ENCODE data around the gene RASSF1.

The RASSF1 gene

DNA sequence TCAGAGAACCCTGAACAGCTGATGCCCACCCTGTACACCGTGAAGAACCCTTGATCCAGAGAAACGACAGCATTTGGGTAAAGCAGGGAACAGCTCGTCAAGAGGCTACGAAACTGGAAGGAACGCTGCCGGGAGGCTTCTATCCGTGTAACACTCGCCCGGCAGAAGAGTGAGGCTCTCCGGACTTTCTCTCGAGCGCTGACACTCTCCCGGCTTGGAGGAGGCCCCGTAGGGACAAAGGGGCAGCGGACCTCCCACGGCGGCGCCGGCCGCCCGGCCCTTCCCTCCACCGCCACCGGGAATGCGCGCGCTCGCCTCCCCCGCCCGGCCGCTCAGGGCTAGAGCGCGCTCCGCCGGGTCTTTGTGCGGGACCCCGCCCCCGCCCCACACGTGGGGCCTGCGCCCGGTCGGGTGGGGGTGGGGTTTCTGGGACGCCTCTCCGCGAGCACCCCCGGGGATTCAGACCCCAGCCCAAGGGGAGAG is 19.7 kb downstream of the RASSF1 start:
- peak; percentile 66 for DNase-seq (ENCODE audit: low read depth, low spot score)
- TF ChIP-seq, protein P1, sequence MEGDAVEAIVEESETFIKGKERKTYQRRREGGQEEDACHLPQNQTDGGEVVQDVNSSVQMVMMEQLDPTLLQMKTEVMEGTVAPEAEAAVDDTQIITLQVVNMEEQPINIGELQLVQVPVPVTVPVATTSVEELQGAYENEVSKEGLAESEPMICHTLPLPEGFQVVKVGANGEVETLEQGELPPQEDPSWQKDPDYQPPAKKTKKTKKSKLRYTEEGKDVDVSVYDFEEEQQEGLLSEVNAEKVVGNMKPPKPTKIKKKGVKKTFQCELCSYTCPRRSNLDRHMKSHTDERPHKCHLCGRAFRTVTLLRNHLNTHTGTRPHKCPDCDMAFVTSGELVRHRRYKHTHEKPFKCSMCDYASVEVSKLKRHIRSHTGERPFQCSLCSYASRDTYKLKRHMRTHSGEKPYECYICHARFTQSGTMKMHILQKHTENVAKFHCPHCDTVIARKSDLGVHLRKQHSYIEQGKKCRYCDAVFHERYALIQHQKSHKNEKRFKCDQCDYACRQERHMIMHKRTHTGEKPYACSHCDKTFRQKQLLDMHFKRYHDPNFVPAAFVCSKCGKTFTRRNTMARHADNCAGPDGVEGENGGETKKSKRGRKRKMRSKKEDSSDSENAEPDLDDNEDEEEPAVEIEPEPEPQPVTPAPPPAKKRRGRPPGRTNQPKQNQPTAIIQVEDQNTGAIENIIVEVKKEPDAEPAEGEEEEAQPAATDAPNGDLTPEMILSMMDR (IDR thresholded peaks at IDR 0.05; ENCODE audit: low read depth, low read length): no peak
- in situ Hi-C loops (cut with HindIII; ENCODE audit: low sequenced_read_pairs): no loop called here
- peak overlapping the region; percentile 70 for H3K4me3 ChIP-seq (ENCODE audit: low read depth, low read length)

DNA sequence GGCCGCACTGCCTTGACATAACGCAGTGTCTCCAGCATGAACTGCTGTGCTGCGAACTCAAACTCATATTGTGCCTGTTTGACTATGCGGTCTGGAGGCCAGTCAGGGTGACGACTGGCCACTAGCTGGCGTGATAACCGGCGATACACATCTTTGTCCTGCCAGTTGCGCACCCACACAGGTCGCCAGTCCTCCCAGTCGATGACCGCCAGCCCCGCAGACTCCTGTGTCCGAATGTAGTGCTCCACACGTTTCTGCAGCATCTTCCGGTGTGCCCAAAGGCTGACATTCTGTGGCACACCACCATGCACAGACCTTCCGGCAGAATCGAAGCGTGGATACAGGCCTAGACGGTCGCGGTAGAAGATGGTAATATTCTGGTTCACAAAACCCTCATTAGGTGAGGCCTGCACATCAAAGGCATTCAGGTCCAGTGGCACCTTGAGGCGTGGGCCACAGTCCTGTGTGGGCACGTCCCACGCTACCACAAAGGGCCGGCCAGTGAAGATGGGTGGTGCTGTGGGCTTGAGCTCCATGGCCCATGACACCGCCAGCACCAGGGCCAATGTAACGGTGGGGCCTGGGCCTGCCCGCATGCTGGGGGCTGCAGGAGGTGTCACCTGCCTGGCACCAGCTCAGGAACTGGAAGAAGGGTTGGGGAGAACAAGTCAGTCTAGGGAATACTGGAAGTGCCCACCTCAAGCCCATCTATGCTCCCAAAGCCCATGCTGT is 20.6 kb downstream of the RASSF1 start:
- TF ChIP-seq, protein P1 (IDR thresholded peaks at IDR 0.05; ENCODE audit: low read depth, low read length): no peak
- no peak for DNase-seq (ENCODE audit: low read depth, low spot score)
- in situ Hi-C loops (cut with HindIII; ENCODE audit: low sequenced_read_pairs): no loop called here
- peak overlapping the region; percentile 70 for H3K4me3 ChIP-seq (ENCODE audit: low read depth, low read length)

DNA sequence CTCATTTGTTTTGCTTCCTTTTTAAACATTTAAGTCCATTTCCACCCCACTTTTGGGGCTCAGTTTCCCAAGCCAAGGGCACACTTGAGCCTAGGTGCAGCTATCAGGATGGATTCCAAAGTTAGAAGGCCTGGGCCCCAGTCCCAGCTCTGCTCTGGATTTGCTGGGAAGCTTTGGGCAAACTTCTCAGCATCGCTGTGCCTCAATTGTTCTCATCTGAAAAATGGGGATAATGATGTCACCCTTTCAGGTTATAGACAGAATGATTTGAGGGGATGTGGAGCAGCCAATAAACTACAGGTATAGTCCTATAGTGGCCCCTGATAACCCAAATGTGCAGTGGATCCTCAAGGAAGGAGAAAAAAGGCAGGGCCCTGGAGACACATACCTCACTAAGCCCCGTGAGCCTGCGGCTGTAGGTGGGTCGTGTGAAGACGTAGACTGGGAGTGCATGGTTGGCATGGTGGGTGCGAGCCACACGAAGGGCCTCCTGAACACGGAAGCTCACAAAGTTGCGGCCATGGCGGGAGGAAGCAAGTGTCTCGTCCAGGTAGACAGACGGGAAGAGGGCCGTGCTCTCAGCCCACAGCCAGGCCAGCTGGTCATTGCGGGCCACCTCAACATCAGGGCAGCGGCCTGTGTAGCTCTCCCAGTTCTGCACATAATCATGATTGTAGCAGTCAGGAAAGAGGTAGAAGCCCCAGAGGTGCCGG is 21.3 kb downstream of the RASSF1 start:
- H3K4me3 ChIP-seq (ENCODE audit: low read depth, low read length): no peak overlapping the region
- no peak for DNase-seq (ENCODE audit: low read depth, low spot score)
- TF ChIP-seq, protein P1 (IDR thresholded peaks at IDR 0.05; ENCODE audit: low read depth, low read length): no peak
- in situ Hi-C loops (cut with HindIII; ENCODE audit: low sequenced_read_pairs): no loop called here

DNA sequence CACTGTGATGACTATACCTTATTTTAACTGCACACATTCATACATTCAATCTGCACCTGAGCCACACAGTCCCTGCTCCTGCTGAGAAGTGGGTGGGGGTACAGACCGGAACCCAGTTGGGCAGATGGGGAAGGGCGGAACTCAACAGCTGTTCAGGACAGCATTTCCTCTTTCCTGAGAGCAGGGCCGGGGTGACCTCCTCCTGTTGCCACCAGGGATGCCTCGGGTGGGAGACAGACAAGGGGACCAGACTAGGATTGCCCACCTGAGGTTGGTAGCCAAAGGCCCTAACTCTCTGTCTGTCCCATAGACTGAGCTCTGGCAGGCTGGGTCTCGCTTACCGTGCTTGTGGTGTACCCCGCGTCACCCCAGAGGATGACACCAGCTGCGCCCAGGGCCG is 22.0 kb downstream of the RASSF1 start:
- no peak for DNase-seq (ENCODE audit: low read depth, low spot score)
- H3K4me3 ChIP-seq (ENCODE audit: low read depth, low read length): no peak overlapping the region
- in situ Hi-C loops (cut with HindIII; ENCODE audit: low sequenced_read_pairs): no loop called here
- TF ChIP-seq, protein P1 (IDR thresholded peaks at IDR 0.05; ENCODE audit: low read depth, low read length): no peak

DNA sequence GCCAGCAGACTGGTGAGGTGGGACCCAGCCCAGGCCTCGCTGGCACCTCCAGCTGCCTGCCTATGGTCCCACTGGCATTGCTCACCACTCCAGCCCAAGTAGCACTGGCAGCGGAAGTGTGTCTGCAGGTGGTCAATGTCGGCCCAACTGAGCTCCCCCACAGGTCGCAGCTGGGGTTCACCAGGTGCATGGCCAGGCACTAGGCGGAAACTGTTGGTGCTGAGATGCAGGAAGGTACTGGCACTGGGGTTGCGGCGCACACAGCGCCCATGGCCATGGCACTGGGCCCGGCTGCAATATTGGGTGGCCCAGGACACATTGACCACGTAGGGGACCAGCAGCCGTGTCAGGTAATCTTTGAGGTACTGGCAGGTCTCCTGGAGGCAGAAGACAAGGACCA is 22.5 kb downstream of the RASSF1 start:
- TF ChIP-seq, protein P1 (IDR thresholded peaks at IDR 0.05; ENCODE audit: low read depth, low read length): no peak
- no peak overlapping the region for H3K4me3 ChIP-seq (ENCODE audit: low read depth, low read length)
- DNase-seq (ENCODE audit: low read depth, low spot score): no peak
- in situ Hi-C loops (cut with HindIII; ENCODE audit: low sequenced_read_pairs): no loop called here

DNA sequence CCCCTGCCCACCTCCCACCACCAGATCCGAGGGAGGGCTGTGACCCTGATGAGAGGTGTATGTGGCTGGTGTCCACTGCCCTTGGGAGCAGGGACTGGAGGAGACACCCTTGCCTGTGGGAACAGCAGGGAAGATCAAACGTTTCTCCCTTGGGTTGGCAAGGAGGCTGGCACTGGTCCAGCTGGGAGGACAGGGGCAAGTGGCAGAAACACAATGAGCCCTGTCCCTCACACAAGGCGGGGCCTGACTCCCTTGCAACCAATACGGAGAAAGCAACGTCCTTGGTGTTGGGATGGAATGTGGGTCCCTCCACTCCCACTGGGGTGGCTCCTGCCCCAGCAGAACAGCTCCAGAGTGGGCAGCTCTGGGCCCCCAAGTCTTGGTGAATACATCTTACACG is 23.3 kb downstream of the RASSF1 start:
- TF ChIP-seq, protein P1 (IDR thresholded peaks at IDR 0.05; ENCODE audit: low read depth, low read length): no peak
- in situ Hi-C loops (cut with HindIII; ENCODE audit: low sequenced_read_pairs): no loop called here
- DNase-seq (ENCODE audit: low read depth, low spot score): no peak
- H3K4me3 ChIP-seq (ENCODE audit: low read depth, low read length): no peak overlapping the region

All from astrocyte of the spinal cord (primary cell).